OCI-M1 (cell line): ENCODE results near the gene GRM3.

Experiments used
- DNase-seq: peaks from one replicate; lab custom pipeline; 2025; lab: John Stamatoyannopoulos, UW

Gene GRM3

DNA sequence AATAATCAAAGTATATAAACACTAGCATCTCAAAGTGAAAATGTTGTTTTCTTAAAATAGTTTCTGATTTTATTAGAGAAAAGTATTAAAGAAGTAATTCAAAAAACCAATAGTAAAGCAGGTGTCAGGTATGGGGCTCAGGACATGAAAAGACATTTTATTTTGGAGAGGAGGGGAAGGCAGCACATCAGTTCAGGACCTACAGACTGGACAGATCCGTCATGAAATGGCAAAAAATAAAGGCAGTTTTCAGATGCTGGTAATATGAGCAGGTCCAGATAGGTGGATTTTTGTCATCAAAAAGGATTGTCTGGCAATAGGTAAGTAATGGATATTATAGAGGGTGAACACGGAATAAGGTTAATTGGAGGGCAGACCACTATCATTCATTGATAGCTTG, 49.0 kb downstream of the GRM3 start:
- no peak for DNase-seq

DNA sequence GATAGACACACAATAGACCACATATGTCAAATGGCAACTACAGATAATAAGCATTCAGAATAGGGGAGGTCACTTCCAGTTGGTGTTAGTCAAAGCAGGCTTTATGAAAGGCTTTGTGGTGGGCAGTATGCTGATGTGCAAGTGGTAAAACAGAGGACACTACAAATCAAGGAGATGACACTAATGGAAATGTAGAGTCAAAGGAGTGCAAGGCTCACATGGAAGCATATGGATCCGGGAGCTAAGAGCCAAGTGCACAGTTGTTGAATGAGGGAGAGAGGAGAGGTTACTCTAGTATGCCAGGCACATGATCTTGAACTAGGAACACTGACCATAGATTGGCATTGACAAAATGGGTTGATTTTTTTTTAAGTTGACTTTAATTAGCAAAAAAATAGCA, 62.7 kb downstream of the GRM3 start:
- DNase-seq: peak; percentile 85

DNA sequence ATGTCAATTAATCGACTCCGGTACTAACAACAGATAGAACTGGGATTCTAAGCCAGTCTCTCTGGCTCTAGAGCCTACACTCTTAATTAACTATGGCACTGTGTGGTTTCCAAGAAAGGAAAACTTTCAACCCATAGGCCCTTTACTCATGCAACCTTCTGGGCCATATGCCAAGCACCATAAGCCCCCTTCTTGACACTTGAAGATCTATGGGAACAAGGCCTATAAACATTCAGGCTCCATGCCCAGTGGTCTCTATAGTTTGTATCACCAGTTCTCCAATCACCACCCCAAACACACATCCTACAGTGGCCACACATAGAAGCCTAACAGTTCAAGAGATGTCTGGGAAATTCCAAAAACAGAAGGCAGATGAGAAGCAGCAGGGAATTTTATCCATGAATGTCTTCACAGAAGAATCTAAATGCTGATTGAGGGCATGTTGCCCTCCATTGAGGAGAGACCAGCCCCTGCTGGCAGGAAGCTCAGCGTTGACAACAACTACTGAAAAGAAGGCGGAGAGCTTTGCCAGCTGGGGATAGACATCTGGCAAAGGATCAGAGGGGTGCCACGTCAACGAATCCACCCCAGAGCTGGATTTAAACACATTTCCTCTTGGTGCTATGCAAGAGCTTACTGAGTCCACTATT, 64.4 kb downstream of the GRM3 start:
- no peak for DNase-seq

DNA sequence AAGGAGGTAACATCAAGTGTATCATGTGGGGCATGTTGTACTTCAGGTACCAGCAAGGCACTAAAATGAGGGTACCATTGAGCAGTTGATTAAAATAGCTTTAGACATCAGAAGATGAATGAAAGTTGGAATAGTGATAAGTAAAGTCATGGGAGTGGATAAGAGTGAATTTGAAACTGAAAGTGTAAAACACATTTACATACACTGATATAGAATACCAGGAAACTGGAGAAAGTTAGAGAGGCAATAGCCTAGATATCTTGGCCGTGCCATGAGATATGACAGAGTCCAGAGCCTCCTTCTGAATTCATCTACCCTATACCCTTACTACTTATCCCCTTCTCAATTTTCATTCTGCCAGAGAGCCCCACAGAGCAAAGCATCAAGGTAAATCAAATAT, 76.6 kb downstream of the GRM3 start:
- peak; percentile 89 for DNase-seq

DNA sequence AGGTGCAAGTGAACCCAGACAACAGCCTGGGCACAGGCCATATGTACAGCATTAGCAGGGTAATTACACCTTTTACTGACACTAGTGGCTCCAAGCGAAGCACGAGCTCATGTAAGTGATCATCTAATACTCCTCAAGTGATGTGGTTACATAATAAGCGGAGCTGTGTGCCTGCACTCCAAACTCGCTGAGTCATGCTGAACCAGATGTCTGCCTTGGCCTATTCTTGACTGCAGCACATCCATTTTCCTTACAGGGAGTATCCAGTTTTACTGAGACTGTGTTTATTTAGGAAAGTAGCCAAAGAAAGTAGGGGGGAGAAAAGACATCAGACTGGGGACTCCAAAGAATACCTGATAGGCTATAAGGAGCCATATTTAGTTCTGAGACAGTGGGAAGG, 90.1 kb downstream of the GRM3 start:
- peak; percentile 20 for DNase-seq

DNA sequence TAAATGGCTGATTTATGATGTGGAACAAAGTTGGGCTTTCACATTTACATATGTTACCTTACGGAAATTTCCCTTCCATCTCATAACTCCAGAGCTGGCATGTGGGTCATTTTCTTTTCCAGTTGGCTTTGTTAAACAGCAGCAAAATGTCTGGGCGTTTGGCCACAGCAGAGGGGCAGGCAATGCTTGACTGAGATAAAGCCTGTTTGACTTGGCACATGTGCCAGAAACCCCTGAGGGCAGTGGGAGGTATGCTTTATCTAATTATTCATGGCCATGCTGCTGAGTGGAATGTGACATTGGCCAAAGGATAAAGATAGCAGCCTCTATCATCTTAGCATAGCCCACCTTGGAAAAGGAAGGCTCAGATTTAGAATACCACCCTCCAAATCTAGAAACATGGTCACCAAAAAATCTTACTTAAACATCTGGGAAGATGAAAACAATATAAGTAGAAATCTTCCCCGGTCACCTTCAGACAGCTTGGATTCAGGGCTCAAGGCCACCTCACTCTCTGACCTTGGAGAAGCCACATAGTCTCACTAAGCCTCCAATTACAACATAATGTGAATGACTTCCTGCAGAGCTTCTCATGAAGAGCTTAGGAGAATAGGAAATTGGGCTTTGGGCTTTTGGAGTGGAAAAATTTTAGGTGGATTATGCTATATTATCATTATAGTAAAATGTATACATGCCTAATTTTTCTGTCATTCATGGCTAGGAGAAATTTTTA, 101.5 kb downstream of the GRM3 start:
- no peak for DNase-seq

DNA sequence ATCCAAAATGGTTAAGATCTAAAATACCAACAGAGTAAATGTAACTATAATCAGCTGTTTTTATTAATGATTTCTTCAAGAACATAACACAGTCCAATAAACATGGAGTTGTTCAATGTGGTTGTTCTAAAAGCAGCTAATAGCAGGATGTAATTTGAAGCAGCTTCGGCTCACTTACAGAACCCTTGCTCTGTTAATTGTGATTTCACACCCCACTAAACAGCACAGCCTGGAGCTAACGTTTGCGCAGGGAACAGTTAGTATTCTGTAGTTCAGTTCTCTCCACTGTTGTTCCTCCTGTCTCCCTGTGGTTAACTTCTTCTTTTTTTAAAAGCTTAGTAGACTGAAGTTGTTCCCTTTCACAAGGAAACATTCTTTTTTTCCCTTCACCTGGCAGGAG, 104.0 kb downstream of the GRM3 start:
- DNase-seq: peak; percentile 42

DNA sequence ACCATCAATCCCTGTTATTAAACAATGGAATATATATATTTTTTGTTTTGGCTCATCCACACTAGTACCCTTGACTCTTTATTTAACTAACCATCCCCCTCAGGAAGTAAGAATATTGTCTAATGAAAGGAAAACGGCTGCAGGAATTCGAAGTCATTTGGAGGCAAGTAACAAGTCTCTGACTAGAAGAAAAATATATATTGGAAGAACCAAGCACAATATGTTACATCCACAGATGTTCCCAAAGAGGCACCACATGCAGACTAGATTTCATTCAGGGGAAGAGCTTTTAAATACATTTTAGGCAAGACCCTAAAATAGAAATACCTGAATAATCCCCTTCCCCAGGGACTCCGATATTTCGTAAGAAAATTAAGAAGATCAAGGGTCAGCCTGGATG, 104.5 kb downstream of the GRM3 start:
- no peak for DNase-seq

DNA sequence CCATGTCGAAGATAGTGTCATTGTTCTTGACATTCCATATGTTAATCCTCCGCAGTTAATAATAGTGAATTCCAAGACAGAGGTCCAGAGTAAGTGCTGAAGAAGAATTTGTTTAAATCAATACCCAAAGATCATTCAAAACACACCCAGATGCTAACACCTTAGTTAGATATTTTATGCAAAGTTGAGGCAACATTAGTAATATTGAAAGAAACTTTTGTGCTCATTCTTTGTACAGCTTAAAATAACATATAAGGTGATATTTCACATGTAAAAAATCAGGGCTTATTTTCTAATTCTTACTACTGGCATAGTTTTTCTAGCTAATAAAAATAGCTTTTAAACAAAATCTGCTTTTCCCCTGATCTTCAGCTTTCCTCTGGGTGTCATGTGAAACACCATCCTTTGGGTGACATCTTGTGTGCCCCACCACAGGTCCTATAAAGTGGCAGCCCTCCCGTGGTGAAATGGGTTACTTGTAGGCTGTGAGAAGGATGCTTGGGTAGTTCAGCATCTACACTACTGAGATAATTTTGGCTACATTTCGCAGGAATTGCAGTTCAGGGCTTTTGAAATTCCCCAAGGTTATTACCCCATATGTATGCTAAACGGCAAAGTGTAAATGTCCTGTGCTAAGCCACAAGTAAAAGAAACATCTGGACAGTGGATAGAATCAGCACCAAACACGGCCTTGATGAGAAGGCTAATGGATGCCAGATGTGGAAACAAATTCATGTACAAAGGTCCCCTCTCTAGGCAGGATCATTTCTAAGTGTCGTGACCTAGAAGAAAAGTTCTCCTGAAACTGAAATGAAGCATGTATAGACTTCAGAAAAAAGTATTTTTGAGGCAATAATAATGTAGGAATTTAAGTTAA, 105.4 kb downstream of the GRM3 start:
- no peak for DNase-seq

DNA sequence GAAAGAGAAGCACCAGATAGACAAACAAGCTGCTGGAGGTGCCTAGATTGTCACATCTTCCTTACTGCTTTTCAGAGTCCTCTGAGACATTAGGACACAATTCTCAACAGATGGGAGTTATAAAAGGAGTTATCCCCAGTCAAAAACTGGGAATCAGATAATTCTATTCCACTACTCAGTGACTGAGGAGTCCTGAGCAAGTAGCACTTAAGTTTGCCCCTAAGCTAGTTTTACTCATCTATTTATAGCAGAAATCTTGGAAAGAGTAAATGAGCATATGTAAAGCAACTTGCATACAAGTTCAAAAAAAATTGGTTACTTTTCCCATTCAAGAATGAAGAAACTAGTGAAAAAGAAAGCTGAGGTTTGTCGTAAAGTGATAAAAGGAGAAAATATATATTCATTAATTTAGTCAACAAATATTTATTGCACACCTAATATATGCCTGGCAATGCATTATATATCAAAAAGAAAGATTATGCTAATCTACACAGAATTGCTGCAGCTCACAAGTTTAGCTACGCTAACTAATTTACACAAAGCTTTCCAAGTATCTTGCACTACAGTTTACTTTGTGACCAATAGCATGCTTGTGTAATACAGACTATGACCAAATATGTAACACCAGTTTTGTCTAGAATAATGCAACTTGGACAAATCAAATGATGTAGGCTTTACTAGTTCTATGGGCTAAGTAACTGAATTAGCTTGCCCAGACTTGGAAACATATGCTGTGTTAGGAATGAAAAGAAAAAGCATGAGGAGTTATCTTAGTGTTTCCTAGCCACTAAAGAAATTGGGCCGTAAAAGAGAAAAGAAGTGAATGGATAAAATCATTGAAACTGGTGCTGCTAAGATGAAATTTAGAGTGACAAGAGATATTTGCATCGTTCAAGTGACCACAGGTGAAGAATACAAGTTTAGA, 106.3 kb downstream of the GRM3 start:
- no peak for DNase-seq

DNA sequence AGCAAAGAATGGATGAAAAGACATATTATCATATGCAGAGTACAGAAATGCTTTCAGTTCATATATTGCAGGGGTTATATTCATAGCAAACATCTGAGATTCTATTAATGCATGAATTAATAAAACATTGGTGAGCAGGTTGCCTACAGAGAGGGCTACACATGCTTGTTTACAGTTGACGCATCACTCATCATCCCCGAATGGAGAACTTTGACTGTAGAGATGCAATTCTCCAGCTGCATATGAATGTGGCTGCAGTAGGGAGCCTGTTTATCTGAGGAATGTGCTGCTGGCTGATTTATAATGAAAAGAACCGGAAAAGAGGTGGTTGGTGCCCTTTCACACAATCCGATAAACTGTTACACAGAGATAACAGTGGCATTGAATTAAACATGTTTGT, 116.5 kb downstream of the GRM3 start:
- peak; percentile 57 for DNase-seq

DNA sequence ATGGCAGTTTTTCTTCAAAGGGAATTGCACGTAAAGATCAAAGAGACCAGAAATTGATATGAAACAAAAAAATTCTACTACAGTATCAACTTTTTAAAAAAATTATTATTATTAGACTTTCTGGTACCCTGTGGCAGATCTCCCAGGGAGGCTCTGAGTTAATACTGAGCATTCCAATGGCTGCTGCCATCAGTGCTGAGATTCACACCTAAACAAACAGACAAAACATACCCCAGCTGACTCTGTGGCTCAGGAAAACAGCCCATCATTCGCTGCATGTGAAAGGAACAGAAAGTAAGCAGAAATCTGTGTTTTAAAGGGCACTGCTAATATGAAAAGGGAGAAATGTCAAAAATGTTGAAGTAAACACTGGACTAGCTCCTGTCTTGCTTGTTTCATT, 118.4 kb downstream of the GRM3 start:
- no peak for DNase-seq

DNA sequence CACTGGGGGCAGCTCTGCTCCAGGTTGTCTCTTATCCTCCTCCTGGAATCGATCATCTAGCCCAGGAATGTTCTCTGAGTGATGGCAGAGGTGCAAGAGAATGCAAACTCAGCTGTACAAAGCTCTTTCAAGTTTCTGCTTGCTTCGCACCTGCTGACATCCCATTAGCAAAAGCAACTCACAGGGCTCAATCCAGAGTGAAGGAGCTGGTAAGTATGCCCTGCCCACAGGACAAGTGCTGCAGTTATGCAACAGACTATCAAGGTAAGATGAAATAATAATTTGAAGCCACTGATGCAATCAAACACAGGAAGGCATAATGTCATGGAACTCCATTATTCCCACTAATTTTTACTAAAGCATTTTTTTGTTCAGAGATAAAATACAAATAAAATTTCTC, 122.2 kb downstream of the GRM3 start:
- no peak for DNase-seq

DNA sequence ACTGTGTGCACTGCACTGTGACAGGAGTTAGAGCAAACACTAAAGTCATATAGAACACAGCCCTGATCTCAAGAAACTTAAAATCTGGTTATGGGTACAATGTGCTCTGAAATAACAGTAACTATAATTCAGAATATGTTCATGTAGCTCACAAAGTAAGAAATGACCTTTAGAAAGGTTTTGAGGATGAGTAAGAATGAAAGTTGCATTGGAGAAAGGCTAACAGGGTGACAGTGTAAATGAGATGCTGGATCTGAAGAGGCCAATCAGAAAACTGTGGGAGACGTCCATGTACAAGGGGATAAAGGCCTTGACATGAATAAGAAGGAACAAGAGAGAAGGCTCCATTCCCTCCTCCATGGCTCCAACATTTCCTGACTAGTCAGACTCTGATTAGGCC, 124.7 kb downstream of the GRM3 start:
- no peak for DNase-seq

DNA sequence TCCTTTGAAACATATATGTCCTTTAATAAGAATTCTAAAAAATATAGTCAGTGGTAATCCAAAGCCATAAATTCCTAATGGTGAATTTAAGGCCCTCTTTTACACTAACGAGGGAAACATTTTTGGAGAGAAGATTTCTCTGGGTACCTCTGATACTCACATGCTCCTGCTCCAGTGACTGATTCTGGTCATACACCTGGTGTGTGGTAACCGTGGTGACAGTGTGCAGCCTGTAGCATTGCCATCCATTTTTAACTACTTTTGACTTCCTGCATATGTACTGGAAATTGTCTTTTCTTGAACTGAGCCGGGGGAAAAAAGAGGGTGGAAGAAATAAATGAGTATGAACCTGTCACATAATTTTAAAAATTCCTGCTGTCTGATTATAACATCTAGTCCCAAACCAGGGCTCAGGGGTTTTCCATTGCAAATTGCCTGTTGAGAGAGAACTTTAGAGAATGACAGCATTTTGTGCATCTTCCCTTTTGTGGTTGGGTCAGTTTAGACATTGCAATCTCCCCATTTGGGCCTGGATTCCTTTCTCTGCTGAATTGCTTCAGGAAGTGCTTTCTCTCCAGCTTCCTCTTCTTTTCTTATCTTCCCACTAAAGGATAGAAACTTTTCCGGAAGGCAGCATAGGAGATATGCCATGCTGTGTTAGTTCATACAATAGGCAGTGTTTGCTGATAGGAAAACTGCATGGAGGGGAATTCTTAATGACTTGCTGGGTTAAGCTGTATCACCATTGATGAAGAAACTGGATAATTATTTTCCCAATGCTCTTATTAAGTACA, 125.5 kb downstream of the GRM3 start:
- DNase-seq: peak; percentile 64

DNA sequence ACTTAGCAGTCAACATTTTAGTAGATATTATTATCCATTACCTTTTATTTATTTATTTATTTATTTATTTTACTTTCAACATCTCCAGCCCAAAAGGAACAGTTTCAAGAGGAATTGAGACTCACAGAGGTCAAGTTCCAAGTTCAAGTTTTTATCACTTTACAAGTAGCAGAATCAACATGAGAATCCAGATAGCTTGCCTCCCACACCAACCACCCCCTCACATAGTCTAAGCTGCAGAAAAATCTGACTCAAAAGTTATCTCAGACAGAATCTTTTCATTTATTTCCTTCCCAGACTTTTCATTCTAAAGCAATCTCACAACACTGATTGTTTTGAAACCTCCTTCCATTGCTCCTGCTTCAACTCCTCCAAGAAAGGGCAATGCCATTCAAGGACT, 129.6 kb downstream of the GRM3 start:
- DNase-seq: no peak

DNA sequence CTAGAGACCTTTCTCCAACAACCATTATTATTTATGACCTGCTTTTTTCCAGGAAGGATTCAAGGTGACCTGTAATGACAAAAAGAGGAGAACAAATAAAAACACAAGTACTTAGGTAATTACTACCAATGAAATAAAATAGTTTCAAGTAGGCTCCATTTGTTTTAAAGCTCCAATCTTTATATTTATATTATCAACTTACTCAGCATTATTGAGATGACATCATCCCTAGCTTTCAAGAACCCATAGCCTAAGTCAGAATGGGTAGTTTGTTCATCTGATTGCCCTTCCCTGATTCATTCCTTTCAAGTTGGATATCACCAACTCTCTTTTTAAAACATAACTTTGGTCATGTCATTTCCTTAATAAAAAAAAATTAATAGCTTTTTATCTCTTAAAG, 131.5 kb downstream of the GRM3 start:
- no peak for DNase-seq

DNA sequence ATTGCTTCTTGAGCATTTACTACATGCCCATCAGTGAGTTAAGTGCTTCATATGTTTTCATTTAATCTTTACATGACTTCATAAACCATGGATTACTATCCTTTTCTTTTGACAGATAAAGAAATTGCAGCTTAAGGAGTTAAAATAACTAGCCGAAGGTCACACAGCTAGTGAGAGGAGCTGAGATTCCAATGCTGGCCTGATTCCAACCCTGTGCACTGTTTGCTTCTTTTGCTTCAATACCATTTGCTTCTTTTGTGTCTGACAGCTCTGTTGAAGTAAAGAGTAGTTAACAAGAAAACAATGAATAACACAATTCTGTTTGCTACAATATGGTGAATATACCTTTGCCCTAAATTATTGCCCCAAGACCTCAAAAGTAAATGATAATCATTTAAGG, 132.4 kb downstream of the GRM3 start:
- DNase-seq: no peak

DNA sequence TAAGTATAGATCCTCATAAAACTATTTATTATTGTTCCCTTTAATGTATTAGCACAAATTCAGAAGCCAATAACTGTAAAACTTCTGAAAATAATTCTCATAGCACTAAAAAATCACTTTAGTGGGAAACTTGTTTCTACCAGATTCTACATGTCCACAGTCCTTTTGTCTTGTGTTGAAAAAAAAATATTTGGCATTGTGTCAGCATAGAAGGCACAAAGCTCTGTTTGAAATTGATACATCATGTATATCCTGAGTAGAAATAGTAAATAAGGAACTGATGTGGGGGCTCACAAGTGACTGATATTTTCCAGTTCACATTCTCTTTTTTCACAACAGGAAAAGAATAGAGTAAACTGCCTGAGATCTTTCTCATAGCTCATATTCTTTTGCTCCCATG, 134.6 kb downstream of the GRM3 start:
- DNase-seq: no peak

DNA sequence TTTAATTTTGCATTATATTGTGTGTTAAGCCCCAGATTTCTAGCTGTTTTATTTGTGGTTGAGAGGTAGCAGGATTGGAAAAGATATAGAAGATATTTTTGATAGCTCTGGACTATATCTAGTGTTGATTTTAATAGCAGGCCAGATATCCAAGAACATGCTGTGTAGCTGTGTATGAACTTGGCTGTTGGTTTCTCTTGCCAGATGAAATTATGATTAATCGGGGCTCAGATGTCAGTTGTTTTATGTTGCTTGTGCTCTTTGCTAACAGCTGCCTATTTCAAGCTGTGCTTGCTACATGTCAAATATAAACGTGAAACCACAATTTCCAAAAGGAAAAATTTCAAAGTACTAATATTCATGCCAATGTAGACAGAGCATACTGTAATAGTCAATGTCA, 141.1 kb downstream of the GRM3 start:
- no peak for DNase-seq

DNA sequence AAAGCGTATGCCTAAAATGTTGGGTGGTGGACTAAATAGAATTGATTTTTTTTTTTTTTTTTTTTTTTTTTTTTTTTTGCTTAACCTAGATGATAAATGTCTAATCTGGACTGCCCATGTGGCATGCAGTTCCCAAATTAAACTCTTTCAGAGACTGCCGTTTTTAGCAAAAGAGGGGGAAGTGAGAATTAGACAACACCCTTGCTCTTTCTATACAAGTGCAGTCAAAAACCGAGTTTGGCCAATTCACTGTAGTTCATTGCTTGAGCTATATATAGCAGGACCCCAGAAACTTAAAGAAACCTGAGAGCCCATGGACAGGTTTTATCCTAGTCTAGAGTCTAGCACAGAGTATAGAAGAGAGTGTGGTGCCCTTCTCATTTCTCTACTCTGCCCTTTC, 141.9 kb downstream of the GRM3 start:
- DNase-seq: peak; percentile 62
